Stimulated activated naive B cell treated with anti-CD40 and anti-IgM and Interleukin-4, amounts not matched to agents 10 μg/mL and 1 μg/mL and 100 μg/mL, for 72 hours (primary cell): ENCODE measurements around the gene PIGR.

ENCODE experiments used
- ATAC-seq, 2 donors: fragments of 150-1000 bp; cut with Tn5 transposase; replicated peaks; 2 replicates each; pipeline ENCODE4 v1.10.0; 2021; ENCODE audit warnings: moderate library complexity in 1 of 2
- DNase-seq: peaks from one replicate; pipeline ENCODE4 v3.0.0; 2021
- H3K27ac Mint-ChIP-seq: one replicate; pipeline ENCODE4 v1.8.0; 2022; ENCODE audit warnings: mild to moderate bottlenecking, mixed read lengths
- H3K27me3 Mint-ChIP-seq, 2 donors: one replicate each; pipeline ENCODE4 v1.8.0; 2022; ENCODE audit warnings: mixed read lengths in 2 of 2
- H3K36me3 Mint-ChIP-seq, 2 donors: one replicate each; pipeline ENCODE4 v1.8.0; 2022; ENCODE audit warnings: mixed read lengths in 2 of 2, mild to moderate bottlenecking in 1 of 2
- H3K4me1 Mint-ChIP-seq, 2 donors: one replicate each; pipeline ENCODE4 v1.8.0; 2022; ENCODE audit warnings: mixed read lengths in 2 of 2, mild to moderate bottlenecking in 1 of 2
- H3K4me3 Mint-ChIP-seq, 2 donors: one replicate each; pipeline ENCODE4 v1.8.0; 2022; ENCODE audit warnings: mild to moderate bottlenecking in 2 of 2, mixed read lengths in 2 of 2, moderate library complexity in 1 of 2
- H3K9me3 Mint-ChIP-seq, 2 donors: one replicate each; pipeline ENCODE4 v1.8.0; 2022; ENCODE audit warnings: mixed read lengths in 2 of 2, mild to moderate bottlenecking in 1 of 2

The PIGR gene

GRCh38 chr1:206903687-206904086 lies 42.6 kb downstream of the PIGR start:
- Mint-ChIP-seq H3K9me3 (no peaks in the 10 kb centered on the region), H3K36me3 (peaks cover 50 to 78% of the 10 kb centered on the region in 2 donors), H3K27me3 (no peaks in the 10 kb centered on the region), H3K27ac (peak overlapping the region; percentile 89), H3K4me3 (peak overlapping the region in 1 of 2 donors; percentile 20), H3K4me1 (peaks cover 63 to 94% of the 10 kb centered on the region in 2 donors)
- ATAC-seq = no peak
- no peak for DNase-seq

- Mint-ChIP-seq H3K4me1 (peaks cover 60 to 96% of the 10 kb centered on the region in 2 donors), H3K27me3 (no peaks in the 10 kb centered on the region), H3K9me3 (no peaks in the 10 kb centered on the region), H3K36me3 (peaks cover 45 to 71% of the 10 kb centered on the region in 2 donors), H3K27ac (peak overlapping the region; percentile 84), H3K4me3 (no peak overlapping the region)
- no peak for DNase-seq
- no peak for ATAC-seq
These were observed 43.6 kb downstream of the PIGR start for GRCh38 chr1:206902702-206903101.

- peaks cover 60 to 96% of the 10 kb centered on the region in 2 donors for H3K4me1 Mint-ChIP-seq
- DNase-seq (no peak), ATAC-seq (no peak)
- peaks cover 39 to 65% of the 10 kb centered on the region in 2 donors for H3K36me3 Mint-ChIP-seq
- peak overlapping the region; percentile 52 for H3K27ac Mint-ChIP-seq
- no peaks in the 10 kb centered on the region for H3K27me3 Mint-ChIP-seq
- H3K9me3 Mint-ChIP-seq = no peaks in the 10 kb centered on the region
- H3K4me3 Mint-ChIP-seq = no peak overlapping the region
These were observed 44.3 kb downstream of the PIGR start for GRCh38 chr1:206901944-206902343.

- Mint-ChIP-seq H3K4me1 (peaks cover 52 to 91% of the 10 kb centered on the region in 2 donors), H3K36me3 (peaks cover 33 to 49% of the 10 kb centered on the region in 2 donors), H3K9me3 (no peaks in the 10 kb centered on the region), H3K27ac (peak overlapping the region; percentile 60), H3K4me3 (no peak overlapping the region), H3K27me3 (no peaks in the 10 kb centered on the region)
- DNase-seq (no peak), ATAC-seq (no peak)
These were observed 46.1 kb downstream of the PIGR start for GRCh38 chr1:206900149-206900548.

GRCh38 chr1:206899717-206900116 lies 46.5 kb downstream of the PIGR start:
- no peaks in the 10 kb centered on the region for H3K9me3 Mint-ChIP-seq
- H3K4me1 Mint-ChIP-seq = peaks cover 48 to 87% of the 10 kb centered on the region in 2 donors
- H3K27me3 Mint-ChIP-seq = no peaks in the 10 kb centered on the region
- ATAC-seq (no peak), DNase-seq (no peak)
- H3K27ac Mint-ChIP-seq = no peak overlapping the region
- H3K36me3 Mint-ChIP-seq = peaks cover 29 to 45% of the 10 kb centered on the region in 2 donors
- H3K4me3 Mint-ChIP-seq = no peak overlapping the region

- Mint-ChIP-seq H3K4me1 (peaks cover 46 to 86% of the 10 kb centered on the region in 2 donors), H3K9me3 (no peaks in the 10 kb centered on the region), H3K36me3 (peaks cover 22 to 37% of the 10 kb centered on the region in 2 donors), H3K27me3 (no peaks in the 10 kb centered on the region), H3K27ac (peak overlapping the region; percentile 88), H3K4me3 (peak overlapping the region; percentile 2 to 34)
- ATAC-seq = no peak
- DNase-seq = no peak
These were observed 47.3 kb downstream of the PIGR start for GRCh38 chr1:206898915-206899431.

GRCh38 chr1:206898089-206898914 lies 48.0 kb downstream of the PIGR start:
- DNase-seq = no peak
- H3K36me3 Mint-ChIP-seq = peaks cover 15 to 31% of the 10 kb centered on the region in 2 donors
- no peaks in the 10 kb centered on the region for H3K9me3 Mint-ChIP-seq
- H3K27ac Mint-ChIP-seq = peak overlapping the region; percentile 88
- peak overlapping the region in 1 of 2 donors; percentile 50 for H3K4me3 Mint-ChIP-seq
- H3K4me1 Mint-ChIP-seq = peaks cover 44 to 86% of the 10 kb centered on the region in 2 donors
- ATAC-seq = no peak
- no peaks in the 10 kb centered on the region for H3K27me3 Mint-ChIP-seq

GRCh38 chr1:206897175-206897574 lies 49.1 kb downstream of the PIGR start, which contains the start of gene IL24:
Gene IL24, plus strand, starts transcription at chr1:206897443. Its CDS starts 390 bp downstream, at chr1:206897833.
- Mint-ChIP-seq H3K27ac (peak within 1 kb of the TSS; percentile 56), H3K36me3 (peaks cover 6 to 20% of the 10 kb centered on the region in 2 donors), H3K9me3 (no peaks in the 10 kb centered on the region), H3K4me1 (peaks cover 40 to 82% of the 10 kb centered on the region in 2 donors), H3K27me3 (no peaks in the 10 kb centered on the region), H3K4me3 (peak within 1 kb of the TSS; percentile 22 to 50)
- ATAC-seq (peak; percentile 40 to 46), DNase-seq (no peak)

GRCh38 chr1:206896261-206896660 lies 50.0 kb downstream of the PIGR start:
- Mint-ChIP-seq H3K36me3 (peaks cover 5 to 14% of the 10 kb centered on the region in 2 donors), H3K4me3 (no peak overlapping the region), H3K9me3 (no peaks in the 10 kb centered on the region), H3K27me3 (no peaks in the 10 kb centered on the region), H3K4me1 (peaks cover 40 to 82% of the 10 kb centered on the region in 2 donors), H3K27ac (no peak overlapping the region)
- ATAC-seq (no peak), DNase-seq (no peak)

GRCh38 chr1:206895837-206896242 lies 50.4 kb downstream of the PIGR start:
- DNase-seq (no peak), ATAC-seq (no peak)
- Mint-ChIP-seq H3K27me3 (no peaks in the 10 kb centered on the region), H3K9me3 (no peaks in the 10 kb centered on the region), H3K36me3 (peaks cover 5 to 10% of the 10 kb centered on the region in 2 donors), H3K4me3 (no peak overlapping the region), H3K4me1 (peaks cover 41 to 82% of the 10 kb centered on the region in 2 donors), H3K27ac (no peak overlapping the region)

GRCh38 chr1:206895325-206895724 lies 50.9 kb downstream of the PIGR start:
- ATAC-seq = no peak
- Mint-ChIP-seq H3K36me3 (peaks cover 5 to 7% of the 10 kb centered on the region in 2 donors), H3K27ac (no peak overlapping the region), H3K4me3 (no peak overlapping the region), H3K4me1 (peaks cover 41 to 82% of the 10 kb centered on the region in 2 donors), H3K9me3 (no peaks in the 10 kb centered on the region), H3K27me3 (no peaks in the 10 kb centered on the region)
- DNase-seq = no peak

GRCh38 chr1:206893380-206893779 lies 52.9 kb downstream of the PIGR start:
- no peak overlapping the region for H3K27ac Mint-ChIP-seq
- no peak overlapping the region for H3K4me3 Mint-ChIP-seq
- DNase-seq (no peak), ATAC-seq (no peak)
- peaks cover 0 to 5% of the 10 kb centered on the region in 2 donors for H3K36me3 Mint-ChIP-seq
- no peaks in the 10 kb centered on the region for H3K9me3 Mint-ChIP-seq
- H3K4me1 Mint-ChIP-seq = peaks cover 36 to 76% of the 10 kb centered on the region in 2 donors
- H3K27me3 Mint-ChIP-seq = no peaks in the 10 kb centered on the region

GRCh38 chr1:206892351-206892984 lies 53.8 kb downstream of the PIGR start:
- DNase-seq (no peak), ATAC-seq (no peak)
- H3K4me3 Mint-ChIP-seq = no peak overlapping the region
- H3K27me3 Mint-ChIP-seq = no peaks in the 10 kb centered on the region
- no peaks in the 10 kb centered on the region for H3K9me3 Mint-ChIP-seq
- H3K27ac Mint-ChIP-seq = no peak overlapping the region
- peaks cover 34 to 67% of the 10 kb centered on the region in 2 donors for H3K4me1 Mint-ChIP-seq
- peaks cover 0 to 5% of the 10 kb centered on the region in 2 donors for H3K36me3 Mint-ChIP-seq

- Mint-ChIP-seq H3K4me3 (no peak overlapping the region), H3K9me3 (no peaks in the 10 kb centered on the region), H3K4me1 (peaks cover 29 to 58% of the 10 kb centered on the region in 2 donors), H3K36me3 (peaks cover 0 to 5% of the 10 kb centered on the region in 2 donors), H3K27me3 (no peaks in the 10 kb centered on the region), H3K27ac (no peak overlapping the region)
- ATAC-seq (no peak), DNase-seq (no peak)
These were observed 54.9 kb downstream of the PIGR start for GRCh38 chr1:206891412-206891811.
